Amniotic epithelial cell (primary cell): ENCODE data around the gene ATP11B.
A peak's percentile ranks its signal among the peaks of the same experiment; 100 is the strongest.
"Not testable (repeated sequence)": the region's sequence is repeated elsewhere in the genome, so short reads cannot be mapped to it uniquely, and the experiment has no call there.

Source experiments
- DNase-seq: peaks from one replicate; pipeline ENCODE4 v3.0.0-alpha.2; 2010; ENCODE audit warnings: low read depth

ATP11B gene

DNA sequence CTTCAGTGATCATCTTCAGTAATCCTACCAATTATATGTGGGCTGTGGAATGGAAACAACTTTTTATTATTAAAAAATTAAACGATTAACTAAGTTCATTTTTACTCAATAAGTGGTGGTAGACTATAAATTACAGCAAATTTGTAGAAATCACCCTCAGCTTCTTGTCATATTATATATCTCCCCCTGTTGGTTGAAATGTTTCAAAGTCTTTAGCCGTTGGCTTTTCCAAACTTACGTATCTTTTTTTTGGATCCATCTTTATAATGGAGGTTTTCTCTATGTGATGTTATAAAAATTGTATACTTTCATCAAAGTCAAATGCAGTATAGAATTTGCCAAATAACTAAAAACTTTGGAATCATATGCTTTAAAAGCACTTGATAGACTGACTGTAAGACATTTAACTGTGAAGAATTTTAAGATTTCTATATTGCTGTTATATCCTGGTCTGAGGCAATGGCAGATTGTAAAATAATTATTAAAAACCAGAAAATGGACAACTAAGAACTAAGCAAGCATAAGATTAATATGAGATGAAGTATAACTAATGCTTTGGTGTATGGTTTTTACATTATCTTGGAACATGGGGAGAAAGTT is 44.7 kb downstream of the ATP11B start:
- peak; percentile 44 for DNase-seq

DNA sequence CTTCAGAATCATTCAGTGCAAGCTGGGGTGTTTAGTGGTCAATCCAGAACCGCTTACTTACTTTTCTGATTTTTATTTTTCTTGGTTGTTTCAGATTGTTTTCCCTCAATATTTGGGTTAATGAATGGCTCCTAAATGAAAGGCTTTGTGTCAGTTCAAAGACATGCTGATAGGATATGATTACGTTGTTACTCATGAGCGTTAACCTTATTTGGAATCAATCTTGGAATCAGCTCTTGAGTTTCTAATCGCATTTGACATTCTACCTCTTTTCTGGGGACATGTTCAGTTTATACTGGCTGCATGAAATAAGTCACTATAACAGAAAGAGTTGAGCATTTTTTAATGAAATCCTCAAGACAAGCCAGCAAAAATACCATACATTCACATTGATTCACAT is 50.2 kb downstream of the ATP11B start:
- DNase-seq = no peak

DNA sequence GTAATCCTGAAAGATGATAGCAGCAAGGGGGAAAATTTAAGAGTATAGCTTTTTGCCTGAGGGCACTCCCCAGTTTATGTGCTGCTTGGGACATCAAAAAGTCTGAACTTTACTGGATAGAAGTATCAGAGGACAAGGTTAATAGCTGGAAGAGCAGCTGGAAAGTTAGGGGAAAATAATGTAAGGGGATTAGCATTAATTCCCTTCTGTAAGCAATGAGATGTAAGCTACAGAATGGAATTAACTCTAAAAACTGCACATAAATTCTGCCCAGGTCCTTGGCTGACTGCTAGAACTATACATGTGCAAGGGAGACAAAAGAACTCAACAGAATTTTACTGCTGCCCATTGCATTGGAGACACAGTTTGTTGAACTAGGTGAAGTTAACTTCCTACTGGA is 55.6 kb downstream of the ATP11B start:
- DNase-seq = no peak

DNA sequence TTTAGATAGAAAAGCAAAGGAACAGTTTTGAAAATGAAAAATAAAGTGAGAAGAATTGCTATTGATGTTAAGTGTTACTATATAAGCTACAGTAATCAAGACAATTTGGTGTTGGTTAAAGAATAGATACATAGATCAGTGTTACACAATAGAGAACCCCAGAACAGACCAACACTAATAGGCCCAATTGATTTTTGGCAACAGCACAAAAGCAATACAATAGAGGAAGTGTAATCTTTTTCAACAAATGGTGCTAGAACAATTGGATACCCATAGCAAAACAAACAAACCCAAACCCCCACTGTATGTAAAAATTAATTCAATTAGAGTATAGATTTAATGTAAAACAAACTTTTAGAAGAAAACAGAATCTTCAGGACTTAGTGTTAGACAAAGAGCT is 61.8 kb downstream of the ATP11B start:
- no peak for DNase-seq

DNA sequence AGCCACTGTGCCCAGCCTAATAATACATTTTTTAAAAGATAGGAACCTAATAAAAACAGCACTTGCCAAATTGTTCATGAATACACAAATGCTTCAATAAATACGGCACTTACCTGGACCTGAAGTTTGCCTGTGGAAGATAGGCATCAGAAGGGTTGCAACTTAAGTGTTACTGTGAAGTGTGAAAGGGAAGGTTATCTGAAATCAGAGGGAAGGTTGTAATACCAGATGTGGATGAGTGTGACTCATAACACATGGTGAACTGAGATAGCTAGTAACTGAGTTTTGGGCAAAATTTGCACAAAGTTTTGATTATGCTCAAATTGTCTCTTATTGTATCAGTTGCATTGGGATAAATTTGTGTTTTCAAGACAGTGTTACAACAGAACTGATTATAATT is 68.0 kb downstream of the ATP11B start:
- DNase-seq = peak; percentile 21

DNA sequence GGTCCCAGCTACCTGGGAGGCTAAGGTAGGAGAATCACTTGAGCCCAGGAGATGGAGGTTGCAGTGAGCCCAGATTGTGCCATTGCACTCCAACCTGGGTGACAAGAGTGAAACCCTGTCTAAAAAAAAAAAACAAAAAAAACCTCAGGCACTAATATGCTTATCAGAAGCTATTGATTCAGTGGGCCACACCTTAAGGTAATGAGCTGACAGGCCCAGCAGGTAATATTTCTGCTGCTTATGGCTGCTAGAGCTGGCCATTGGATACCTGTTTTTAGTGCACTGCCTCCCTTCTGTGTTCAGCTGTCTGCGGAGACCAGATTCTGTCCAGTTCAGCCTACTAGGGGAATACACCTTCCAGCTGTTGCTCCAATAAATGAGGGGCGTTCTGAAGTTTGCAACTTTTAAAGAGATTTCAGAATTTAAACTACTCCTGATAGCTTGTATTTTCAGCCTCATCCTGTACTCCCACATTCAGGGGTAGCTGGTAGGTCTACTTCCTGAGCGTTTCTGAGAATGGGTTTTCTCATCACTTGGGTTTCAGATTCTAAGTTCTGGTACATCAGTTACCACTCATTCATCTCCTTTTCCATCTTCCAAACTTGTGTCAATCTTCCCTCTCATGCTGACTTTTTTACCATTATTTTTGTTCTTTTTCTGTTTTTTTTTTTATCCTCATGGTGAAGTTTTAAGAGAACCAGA is 69.0 kb downstream of the ATP11B start:
- no peak for DNase-seq

DNA sequence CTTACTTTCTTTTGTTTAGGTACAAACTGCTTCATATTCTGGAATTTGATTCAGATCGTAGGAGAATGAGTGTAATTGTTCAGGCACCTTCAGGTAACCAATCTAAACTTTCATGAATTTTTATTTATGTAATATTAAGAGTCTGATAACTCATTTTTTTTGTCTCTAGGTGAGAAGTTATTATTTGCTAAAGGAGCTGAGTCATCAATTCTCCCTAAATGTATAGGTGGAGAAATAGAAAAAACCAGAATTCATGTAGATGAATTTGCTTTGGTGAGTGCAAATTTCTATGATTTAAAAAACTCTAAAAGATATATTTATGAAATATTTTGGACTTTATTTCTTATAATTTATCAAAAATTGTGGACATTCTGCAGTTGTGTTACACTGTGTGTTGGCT is 75.8 kb downstream of the ATP11B start:
- no peak for DNase-seq

DNA sequence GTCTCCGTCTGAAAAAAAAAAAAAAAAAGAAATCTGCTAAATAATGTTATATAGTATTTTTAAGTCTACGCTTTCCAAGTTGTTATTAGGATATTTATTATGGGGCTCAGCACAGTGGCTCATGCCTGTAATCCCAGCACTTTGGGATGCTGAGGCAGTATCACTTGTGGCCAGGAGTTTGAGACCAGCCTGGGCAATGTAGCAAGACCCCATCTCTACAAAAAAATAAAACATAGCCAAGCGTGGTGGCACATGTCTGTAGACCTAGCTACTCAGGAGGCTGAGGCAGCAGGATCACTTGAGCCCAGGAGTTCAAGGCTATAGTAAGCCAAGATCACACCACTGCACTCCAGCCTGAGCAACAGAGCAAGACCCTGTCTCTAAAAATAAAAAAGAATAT is 77.6 kb downstream of the ATP11B start:
- DNase-seq = not testable (repeated sequence)

DNA sequence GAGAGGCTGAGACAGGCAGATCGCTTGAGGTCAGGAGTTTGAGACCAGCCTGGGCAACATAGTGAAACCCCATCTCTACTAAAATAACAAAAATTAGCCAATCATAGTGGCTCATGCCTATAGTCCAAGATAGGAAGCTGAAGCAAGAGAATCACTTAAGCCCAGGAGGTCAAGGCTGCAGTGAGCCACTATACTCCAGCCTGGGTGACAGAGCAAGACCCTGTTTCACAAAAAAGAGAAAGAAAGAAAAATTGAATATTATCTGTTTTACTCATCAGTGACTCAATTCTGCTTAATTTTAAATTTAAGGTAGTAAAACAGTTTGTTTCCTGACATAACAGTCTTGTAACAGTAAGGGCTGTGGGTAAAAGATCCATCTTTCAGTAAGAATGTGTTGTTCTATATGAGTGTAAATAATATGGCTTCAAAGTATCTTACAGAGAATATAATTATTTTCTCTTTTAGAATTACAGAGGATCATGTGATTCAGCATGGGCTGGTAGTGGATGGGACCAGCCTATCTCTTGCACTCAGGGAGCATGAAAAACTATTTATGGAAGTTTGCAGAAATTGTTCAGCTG is 85.8 kb downstream of the ATP11B start:
- no peak for DNase-seq

DNA sequence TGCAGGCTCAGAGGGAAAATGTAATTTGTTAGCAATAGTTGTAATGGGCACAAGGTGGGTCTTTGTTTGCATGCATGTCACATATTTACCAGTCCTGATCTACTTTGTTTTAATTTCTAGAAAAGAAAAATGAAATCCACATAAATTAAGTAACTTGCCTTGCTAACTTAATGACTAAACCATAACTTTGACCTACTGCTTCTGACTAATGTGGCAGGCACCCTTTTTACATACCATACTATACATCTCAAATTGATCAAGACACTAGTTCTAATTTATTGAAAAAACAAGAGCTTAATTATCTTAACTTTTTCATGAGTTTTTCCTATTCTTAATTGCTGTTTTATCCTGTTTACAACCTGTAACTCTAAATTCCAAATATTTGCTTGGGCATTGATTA is 93.2 kb downstream of the ATP11B start:
- DNase-seq = no peak

DNA sequence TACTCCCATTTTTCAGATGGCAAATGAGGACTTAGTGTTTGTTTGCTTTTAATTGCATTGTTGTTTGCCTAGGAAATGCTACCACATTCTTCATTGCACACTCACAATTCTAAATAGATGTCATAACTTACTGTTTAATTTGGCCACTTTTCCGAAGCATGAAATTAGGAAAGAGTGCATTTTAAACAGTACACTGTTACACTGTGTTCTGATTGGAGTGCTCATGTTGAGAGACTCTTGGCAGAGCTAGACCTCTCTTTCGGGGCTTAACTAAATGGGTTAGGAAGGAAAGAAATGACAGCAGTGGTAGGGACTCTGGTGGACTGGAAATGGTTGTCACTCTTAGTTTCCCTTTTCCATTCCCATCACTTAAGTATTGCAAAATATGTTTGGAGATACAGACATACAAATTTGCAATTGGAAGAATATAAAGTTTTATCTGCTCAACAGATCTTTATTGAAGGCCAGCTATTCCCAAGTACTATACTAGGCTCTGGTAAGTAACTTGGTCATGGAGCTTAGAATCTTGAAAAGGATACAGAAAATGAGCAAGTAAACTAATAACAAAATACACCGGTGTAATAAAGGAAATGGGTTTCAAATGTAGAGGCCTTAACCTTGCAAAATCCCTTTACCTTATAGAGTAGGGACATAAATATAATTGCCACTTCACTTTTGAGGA is 96.8 kb downstream of the ATP11B start:
- no peak for DNase-seq

DNA sequence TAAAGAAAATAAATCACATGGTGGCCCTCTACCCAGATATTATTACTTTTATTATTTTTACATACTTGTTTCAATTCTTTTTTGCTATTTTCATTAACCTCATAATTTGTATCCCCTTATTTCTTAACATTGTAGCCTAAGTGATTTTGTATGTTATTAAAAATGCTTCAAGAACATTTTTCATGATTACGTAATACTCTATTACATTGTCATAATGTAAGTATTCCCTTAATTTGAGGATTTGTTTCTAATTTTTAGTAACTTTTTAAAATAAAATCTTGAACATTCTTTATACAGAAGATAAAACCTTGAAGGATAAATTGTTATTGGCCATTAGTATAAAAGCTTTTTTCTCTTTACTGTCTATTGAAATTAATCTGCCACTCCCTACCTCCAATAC is 98.1 kb downstream of the ATP11B start:
- no peak for DNase-seq

DNA sequence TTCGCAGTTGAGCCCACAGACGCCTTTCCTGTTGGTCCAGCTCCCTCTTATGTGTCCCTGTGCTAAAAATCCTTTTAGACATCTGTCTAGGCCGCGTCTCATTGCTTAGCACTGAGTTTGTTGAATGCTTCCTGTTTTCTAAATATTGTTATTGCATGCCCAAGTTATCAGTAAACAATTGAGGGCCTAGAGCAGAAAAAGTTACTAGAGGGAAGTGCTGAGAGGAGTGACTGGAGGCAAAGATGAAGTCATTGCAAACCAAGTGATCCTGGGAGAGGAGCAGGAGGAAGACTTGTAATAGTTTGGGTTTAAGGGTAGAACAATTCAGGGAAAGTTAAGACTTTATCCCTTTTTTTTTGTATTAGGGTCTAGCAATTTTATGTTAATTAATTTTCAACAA is 98.9 kb downstream of the ATP11B start:
- no peak for DNase-seq

DNA sequence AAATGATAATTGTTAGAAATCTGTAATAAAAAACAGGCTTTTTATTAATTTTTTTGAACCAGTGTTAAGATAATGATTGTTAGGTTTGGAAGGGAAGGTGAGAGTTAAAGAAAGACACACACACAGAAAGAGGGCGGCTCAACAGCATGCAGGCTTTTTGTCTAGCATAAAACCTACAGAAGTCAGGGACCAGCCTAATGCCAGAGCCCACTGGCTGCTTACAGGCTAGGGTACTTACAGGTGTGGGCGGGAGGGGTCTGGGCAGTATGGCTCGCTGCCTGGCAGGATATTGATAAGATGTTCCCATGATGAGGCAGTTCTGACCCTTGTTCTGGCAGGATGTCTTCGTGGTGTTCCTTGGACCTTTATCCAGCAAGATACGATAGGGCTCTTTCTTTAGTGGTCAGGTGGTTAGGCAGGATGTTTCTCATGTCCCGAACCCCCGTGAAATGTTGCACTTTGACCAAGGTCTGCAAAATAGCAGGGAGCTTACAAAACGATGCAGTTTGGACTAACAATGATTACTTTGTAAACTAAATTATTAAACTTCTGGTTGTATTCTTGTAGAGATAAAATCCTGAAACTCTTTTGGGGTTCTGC is 102.3 kb downstream of the ATP11B start:
- DNase-seq = no peak

DNA sequence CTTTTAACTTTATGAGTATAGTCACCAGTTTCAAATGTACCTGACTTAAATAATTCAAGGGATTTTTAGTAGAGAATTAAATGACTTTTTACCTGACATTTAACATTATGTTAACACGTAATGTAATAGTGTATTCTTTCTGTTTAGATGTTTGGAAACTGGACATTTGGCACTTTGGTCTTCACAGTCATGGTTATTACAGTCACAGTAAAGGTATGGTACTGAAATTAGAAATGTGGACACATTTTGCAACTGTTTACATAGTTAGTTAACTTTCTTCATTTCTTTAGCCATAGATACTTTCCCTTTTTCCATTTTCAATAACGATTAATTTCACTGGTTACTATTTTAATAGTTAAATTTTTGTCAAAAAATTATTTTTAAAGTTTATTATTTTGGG is 103.2 kb downstream of the ATP11B start:
- DNase-seq = no peak

DNA sequence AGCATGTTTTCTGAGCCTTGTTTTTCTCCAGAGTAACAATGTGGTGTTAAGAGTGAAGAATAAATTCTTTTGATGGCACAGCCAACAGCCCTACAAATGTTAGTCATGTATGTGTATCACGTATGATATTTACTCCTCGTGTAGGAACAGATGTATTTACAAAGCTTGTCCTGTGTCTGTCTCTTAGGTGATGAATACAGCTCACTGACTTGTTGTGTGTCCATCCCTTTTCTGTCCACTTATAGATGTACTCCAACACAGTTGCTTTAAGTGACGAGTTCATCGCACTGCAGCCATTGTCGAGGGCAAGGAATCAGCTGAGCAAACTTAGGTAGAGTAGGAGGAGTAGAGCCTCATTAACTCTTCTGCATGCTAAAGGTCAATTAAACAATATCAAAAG is 108.9 kb downstream of the ATP11B start:
- no peak for DNase-seq

DNA sequence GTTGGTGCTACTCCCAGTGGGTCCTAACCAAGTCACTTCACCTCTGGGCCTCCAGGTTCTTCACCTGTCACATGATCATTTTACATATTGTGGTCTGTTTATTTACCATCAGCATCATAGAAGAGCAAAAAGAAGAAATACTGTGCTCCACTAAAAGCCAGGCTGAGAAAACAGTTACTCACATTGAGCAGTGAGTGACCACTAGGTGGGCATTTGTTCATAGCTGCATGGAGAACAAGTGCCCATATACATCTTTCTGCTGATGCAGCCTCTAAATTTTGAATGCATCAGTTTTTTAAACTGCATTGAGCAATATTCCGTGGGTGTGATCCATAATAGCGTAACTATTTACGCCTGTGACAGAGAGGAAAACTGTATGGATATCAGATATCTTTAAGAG is 110.9 kb downstream of the ATP11B start:
- DNase-seq = no peak

DNA sequence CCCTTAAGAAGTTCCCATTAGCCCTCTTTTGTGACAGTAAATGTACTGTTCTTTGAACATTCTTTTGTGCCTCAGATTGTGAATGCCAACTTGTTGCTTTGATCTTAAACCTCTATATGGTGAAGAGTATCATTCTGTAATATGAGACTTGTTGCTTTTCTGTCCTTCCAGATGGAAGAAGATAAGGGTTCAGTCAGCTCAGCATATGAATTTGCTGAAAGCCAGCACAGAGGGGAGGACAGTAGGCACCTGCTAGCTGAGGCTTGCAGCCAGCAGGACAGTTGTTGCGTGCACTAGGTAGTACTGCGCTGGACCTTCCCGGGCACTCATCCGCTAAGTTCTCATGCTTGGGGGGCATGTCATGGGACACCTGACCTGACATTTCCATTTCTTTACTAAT is 112.3 kb downstream of the ATP11B start:
- no peak for DNase-seq

DNA sequence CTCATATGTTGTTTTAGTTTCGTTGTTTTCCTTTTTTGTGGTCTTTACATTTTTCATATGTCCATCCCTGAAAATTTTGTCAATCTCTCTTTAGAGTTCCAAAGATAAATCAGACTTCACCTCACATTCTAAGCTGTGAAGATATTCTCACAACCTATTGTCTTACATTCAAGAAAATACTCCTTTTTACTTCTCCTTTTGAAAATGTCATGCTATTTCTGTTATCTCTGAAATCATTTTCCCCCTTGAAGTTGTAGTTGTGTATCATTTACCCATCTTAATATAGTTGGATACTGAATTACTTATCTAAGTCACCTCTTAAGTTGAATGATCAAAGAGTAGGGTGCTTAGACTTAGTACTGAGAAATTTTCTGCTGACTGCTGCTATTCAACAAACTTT is 112.7 kb downstream of the ATP11B start:
- no peak for DNase-seq

DNA sequence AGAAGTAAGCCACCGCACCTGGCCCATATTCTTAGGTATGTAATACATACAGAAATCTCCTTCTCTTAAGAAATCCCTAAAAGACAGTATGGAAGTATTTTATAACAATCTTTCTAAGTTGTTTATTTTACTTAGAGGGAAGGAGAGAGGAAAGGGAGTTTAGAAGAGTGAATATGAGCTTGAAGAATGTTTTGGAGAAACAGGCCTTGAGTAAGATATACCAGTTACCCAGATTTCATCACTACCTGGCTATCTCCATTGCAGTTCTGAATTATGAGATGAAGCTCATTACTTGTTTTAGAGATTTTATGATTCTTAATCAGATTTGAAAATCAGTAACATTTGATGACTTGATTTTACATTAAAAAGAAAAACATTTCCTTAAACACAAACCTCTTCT is 115.2 kb downstream of the ATP11B start:
- DNase-seq = peak; percentile 66

DNA sequence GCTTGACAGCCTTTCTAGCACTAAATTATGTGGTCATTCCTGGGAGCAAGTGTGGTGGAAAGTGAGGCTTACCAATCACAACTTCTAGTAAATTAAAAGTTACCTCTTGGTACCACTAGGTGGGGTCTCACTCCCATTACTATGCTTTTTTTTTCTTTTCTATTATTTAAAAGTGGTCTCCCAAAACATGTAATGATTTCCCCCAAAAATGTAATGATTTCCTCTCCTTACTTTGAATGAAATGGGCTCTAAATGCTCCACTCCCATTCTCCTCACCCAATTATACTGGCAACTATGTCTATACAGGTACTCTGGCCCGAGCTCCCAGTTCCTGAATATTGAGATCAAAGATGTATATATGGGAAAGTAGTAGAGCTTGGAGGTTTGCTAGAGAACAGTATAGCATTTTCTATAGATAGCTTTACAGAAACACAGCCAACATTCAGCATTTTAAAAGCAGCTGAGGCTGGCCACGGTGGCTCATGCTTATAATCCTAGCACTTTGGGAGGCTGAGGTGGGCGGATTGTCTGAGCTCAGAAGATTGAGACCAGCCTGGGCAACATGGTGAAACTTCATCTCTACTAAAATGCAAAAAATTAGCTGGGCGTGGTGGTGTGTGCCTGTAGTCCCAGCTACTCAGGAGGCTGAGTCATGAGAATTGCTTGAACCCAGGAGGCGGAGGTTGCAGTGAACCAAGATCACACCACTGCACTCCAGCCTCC is 116.2 kb downstream of the ATP11B start:
- DNase-seq = peak; percentile 40
